Measurements from ENCODE around the gene SETD1B. TPM values are rescaled to one million over a fixed set of nuclear protein-coding genes. Genes with fewer than 3 reads are reported as not detected.

Gene SETD1B
- polyA plus RNA-seq, 1 donor from 2014 or later, result 2.6 TPM

- Histone ChIP-seq H3K79me2 (replicated peaks; ENCODE audit: insufficient read depth, low read length) (peaks cover 91% of the 10 kb centered on the region), H3K9me3 (ENCODE audit: low read length) (no peaks in the 10 kb centered on the region), H3K4me2 (ENCODE audit: low read length) (no peak overlapping the region), H4K20me1 (ENCODE audit: insufficient read depth) (peaks cover 46% of the 10 kb centered on the region), H3F3A (ENCODE audit: insufficient read depth, low read length, poor library complexity, severe bottlenecking) (no peaks in the 10 kb centered on the region), H2AFZ (ENCODE audit: low read depth, low read length) (no peak overlapping the region), H3K27me3 (ENCODE audit: insufficient read depth, low read depth, low read length) (no peaks in the 10 kb centered on the region), H3K36me3 (ENCODE audit: insufficient read depth, low read length) (no peaks in the 10 kb centered on the region), H3K9me2 (ENCODE audit: insufficient read depth, low read length) (no peaks in the 10 kb centered on the region), H3K4me3 (ENCODE audit: low read length) (peak overlapping the region; percentile 81), H3K9ac (ENCODE audit: low read length) (no peak overlapping the region), H3K27ac (ENCODE audit: low read length) (no peak overlapping the region)
- TF ChIP-seq, protein P1, sequence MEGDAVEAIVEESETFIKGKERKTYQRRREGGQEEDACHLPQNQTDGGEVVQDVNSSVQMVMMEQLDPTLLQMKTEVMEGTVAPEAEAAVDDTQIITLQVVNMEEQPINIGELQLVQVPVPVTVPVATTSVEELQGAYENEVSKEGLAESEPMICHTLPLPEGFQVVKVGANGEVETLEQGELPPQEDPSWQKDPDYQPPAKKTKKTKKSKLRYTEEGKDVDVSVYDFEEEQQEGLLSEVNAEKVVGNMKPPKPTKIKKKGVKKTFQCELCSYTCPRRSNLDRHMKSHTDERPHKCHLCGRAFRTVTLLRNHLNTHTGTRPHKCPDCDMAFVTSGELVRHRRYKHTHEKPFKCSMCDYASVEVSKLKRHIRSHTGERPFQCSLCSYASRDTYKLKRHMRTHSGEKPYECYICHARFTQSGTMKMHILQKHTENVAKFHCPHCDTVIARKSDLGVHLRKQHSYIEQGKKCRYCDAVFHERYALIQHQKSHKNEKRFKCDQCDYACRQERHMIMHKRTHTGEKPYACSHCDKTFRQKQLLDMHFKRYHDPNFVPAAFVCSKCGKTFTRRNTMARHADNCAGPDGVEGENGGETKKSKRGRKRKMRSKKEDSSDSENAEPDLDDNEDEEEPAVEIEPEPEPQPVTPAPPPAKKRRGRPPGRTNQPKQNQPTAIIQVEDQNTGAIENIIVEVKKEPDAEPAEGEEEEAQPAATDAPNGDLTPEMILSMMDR (IDR thresholded peaks at IDR 0.05; ENCODE audit: poor library complexity, severe bottlenecking), result no peak
- TF ChIP-seq EZH2 (IDR thresholded peaks at IDR 0.05; ENCODE audit: borderline replicate concordance, insufficient read depth, low read length, poor library complexity, severe bottlenecking), result no peak
- TF ChIP-seq MXI1 (conservative IDR thresholded peaks at IDR 0.05; ENCODE audit: poor library complexity, severe bottlenecking), result no peak
- TF ChIP-seq RAD21 (conservative IDR thresholded peaks at IDR 0.05), result no peak
- TF ChIP-seq, protein P2, sequence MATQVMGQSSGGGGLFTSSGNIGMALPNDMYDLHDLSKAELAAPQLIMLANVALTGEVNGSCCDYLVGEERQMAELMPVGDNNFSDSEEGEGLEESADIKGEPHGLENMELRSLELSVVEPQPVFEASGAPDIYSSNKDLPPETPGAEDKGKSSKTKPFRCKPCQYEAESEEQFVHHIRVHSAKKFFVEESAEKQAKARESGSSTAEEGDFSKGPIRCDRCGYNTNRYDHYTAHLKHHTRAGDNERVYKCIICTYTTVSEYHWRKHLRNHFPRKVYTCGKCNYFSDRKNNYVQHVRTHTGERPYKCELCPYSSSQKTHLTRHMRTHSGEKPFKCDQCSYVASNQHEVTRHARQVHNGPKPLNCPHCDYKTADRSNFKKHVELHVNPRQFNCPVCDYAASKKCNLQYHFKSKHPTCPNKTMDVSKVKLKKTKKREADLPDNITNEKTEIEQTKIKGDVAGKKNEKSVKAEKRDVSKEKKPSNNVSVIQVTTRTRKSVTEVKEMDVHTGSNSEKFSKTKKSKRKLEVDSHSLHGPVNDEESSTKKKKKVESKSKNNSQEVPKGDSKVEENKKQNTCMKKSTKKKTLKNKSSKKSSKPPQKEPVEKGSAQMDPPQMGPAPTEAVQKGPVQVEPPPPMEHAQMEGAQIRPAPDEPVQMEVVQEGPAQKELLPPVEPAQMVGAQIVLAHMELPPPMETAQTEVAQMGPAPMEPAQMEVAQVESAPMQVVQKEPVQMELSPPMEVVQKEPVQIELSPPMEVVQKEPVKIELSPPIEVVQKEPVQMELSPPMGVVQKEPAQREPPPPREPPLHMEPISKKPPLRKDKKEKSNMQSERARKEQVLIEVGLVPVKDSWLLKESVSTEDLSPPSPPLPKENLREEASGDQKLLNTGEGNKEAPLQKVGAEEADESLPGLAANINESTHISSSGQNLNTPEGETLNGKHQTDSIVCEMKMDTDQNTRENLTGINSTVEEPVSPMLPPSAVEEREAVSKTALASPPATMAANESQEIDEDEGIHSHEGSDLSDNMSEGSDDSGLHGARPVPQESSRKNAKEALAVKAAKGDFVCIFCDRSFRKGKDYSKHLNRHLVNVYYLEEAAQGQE (IDR thresholded peaks at IDR 0.05; ENCODE audit: borderline replicate concordance), result no peak
- no peak for TF ChIP-seq EP300 (conservative IDR thresholded peaks at IDR 0.05; ENCODE audit: poor library complexity, severe bottlenecking)
- TF ChIP-seq SMC3 (conservative IDR thresholded peaks at IDR 0.05; ENCODE audit: poor library complexity), result no peak
- no peak for TF ChIP-seq POLR2AphosphoS5 (IDR thresholded peaks at IDR 0.05)
- TF ChIP-seq TAF1 (IDR thresholded peaks at IDR 0.05; ENCODE audit: low read depth), result no peak
Observed at GRCh38 chr12:121810234-121810817, 6.5 kb downstream of the SETD1B start.

DNA sequence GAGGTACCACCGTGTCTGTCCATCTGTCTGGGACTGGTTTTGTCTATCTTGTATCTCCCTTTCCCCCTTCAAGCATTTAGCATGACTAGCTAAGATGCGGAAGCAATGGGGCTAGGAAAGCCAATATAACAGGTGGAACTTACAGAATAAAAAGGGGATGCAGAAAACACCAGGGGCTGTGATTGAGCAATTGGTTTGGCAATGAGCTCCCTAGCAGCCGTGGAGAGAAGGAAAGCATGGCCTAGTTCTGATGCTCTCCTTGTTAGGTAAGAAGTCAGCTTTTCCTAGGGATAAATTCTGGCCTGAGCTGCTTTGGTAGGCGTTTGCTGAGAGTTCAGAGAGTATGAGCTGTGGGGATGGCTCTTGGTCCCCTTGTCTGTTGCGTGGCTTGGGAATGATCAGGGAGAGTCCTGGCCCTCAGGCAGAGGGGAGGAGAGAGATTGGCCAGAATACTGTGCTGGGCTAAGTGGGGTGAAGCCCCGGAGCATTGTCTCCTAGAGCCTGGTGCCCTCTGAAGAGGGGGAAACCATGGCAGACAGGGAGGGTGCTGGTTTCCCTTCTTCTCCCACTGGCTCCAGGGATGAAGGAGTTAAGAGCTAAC, 7.1 kb downstream of the SETD1B start:
- peak overlapping the region; percentile 96 for H3K4me2 ChIP-seq (ENCODE audit: low read length)
- H3K27ac ChIP-seq (ENCODE audit: low read length), result no peak overlapping the region
- no peaks in the 10 kb centered on the region for H3K27me3 ChIP-seq (ENCODE audit: insufficient read depth, low read depth, low read length)
- H3F3A ChIP-seq (ENCODE audit: insufficient read depth, low read length, poor library complexity, severe bottlenecking), result no peaks in the 10 kb centered on the region
- TF ChIP-seq, protein P1 (IDR thresholded peaks at IDR 0.05; ENCODE audit: poor library complexity, severe bottlenecking), result no peak
- TF ChIP-seq TAF1 (IDR thresholded peaks at IDR 0.05; ENCODE audit: low read depth) (no peak), MXI1 (conservative IDR thresholded peaks at IDR 0.05; ENCODE audit: poor library complexity, severe bottlenecking) (no peak), EZH2 (IDR thresholded peaks at IDR 0.05; ENCODE audit: borderline replicate concordance, insufficient read depth, low read length, poor library complexity, severe bottlenecking) (no peak), POLR2AphosphoS5 (IDR thresholded peaks at IDR 0.05) (no peak), RAD21 (conservative IDR thresholded peaks at IDR 0.05) (no peak), SMC3 (conservative IDR thresholded peaks at IDR 0.05; ENCODE audit: poor library complexity) (no peak), EP300 (conservative IDR thresholded peaks at IDR 0.05; ENCODE audit: poor library complexity, severe bottlenecking) (no peak)
- TF ChIP-seq, protein P2 (IDR thresholded peaks at IDR 0.05; ENCODE audit: borderline replicate concordance), result no peak
- no peak overlapping the region for H2AFZ ChIP-seq (ENCODE audit: low read depth, low read length)
- peak overlapping the region; percentile 61 for H3K9ac ChIP-seq (ENCODE audit: low read length)
- no peaks in the 10 kb centered on the region for H3K9me2 ChIP-seq (ENCODE audit: insufficient read depth, low read length)
- H4K20me1 ChIP-seq (ENCODE audit: insufficient read depth), result peaks cover 42% of the 10 kb centered on the region
- no peaks in the 10 kb centered on the region for H3K9me3 ChIP-seq (ENCODE audit: low read length)
- H3K79me2 ChIP-seq (replicated peaks; ENCODE audit: insufficient read depth, low read length), result peaks cover 84% of the 10 kb centered on the region
- no peaks in the 10 kb centered on the region for H3K36me3 ChIP-seq (ENCODE audit: insufficient read depth, low read length)
- peak overlapping the region; percentile 81 for H3K4me3 ChIP-seq (ENCODE audit: low read length)

All from neural cell (in vitro differentiated cells).